Uterus (tissue), 2 donors: Measurements from ENCODE around the gene ADRA2A.

Source experiments
- POLR2A ChIP-seq, 2 donors: fragments of 450-650 bp; IDR thresholded peaks; one replicate each; pipeline ENCODE4 v1.6.1; 2016; ENCODE audit warnings: antibody characterized with exemption in 2 of 2, mild to moderate bottlenecking in 1 of 2, moderate library complexity in 1 of 2
- TF ChIP-seq, protein P1 (sequence below), 4 experiments: fragments of 200-600 bp in 2 of 4; fragments of 450-650 bp in 2 of 4; sonication (generic) in 2 of 4; IDR thresholded peaks; one replicate each; pipeline ENCODE4 v1.5.1; 2016 to 2019; ENCODE audit warnings: antibody characterized with exemption in 4 of 4, mild to moderate bottlenecking in 2 of 4, moderate library complexity in 1 of 4

DNA sequence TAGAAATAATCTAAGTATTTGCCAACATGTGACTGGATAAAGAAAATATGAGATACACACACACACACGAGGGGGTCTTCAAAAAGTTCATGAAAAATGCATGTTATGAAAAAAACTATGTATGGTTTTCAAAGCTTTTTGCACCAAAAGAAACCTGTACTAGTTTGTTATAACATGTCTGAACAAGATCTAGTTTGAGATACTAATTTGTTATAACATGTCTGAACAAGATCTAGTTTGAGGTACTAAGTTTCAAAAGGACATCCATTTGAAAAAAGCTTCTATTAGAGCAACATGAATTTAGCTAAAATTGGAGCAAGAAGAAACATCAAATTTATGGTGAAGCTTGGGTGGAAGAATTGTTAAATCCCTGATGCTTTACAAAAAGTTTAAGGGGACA lies 19.8 kb upstream of the ADRA2A start:
- TF ChIP-seq, protein P1, sequence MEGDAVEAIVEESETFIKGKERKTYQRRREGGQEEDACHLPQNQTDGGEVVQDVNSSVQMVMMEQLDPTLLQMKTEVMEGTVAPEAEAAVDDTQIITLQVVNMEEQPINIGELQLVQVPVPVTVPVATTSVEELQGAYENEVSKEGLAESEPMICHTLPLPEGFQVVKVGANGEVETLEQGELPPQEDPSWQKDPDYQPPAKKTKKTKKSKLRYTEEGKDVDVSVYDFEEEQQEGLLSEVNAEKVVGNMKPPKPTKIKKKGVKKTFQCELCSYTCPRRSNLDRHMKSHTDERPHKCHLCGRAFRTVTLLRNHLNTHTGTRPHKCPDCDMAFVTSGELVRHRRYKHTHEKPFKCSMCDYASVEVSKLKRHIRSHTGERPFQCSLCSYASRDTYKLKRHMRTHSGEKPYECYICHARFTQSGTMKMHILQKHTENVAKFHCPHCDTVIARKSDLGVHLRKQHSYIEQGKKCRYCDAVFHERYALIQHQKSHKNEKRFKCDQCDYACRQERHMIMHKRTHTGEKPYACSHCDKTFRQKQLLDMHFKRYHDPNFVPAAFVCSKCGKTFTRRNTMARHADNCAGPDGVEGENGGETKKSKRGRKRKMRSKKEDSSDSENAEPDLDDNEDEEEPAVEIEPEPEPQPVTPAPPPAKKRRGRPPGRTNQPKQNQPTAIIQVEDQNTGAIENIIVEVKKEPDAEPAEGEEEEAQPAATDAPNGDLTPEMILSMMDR (IDR thresholded peaks at IDR 0.05), result no peak
- TF ChIP-seq POLR2A (IDR thresholded peaks at IDR 0.05), result no peak
